HL-60 (cell line): ENCODE results near the gene TANGO2.

ENCODE experiments used
- GABPA ChIP-seq: IDR thresholded peaks from 2 replicates; pipeline ENCODE4 v1.6.1; 2012; ENCODE audit warnings: low read depth
- POLR2AphosphoS5 ChIP-seq: IDR thresholded peaks from 2 replicates; pipeline ENCODE4 v1.6.1; 2012; ENCODE audit warnings: low read depth
- REST ChIP-seq: IDR thresholded peaks from 2 replicates; pipeline ENCODE4 v1.6.1; 2012; ENCODE audit warnings: low read depth; ENCODE audit not compliant: insufficient replicate concordance
- TF ChIP-seq, protein P1 (sequence below): IDR thresholded peaks from one replicate; pipeline ENCODE4 v1.5.1; 2011; ENCODE audit warnings: low read length, control low read depth, inconsistent platforms; ENCODE audit not compliant: insufficient read depth

DNA sequence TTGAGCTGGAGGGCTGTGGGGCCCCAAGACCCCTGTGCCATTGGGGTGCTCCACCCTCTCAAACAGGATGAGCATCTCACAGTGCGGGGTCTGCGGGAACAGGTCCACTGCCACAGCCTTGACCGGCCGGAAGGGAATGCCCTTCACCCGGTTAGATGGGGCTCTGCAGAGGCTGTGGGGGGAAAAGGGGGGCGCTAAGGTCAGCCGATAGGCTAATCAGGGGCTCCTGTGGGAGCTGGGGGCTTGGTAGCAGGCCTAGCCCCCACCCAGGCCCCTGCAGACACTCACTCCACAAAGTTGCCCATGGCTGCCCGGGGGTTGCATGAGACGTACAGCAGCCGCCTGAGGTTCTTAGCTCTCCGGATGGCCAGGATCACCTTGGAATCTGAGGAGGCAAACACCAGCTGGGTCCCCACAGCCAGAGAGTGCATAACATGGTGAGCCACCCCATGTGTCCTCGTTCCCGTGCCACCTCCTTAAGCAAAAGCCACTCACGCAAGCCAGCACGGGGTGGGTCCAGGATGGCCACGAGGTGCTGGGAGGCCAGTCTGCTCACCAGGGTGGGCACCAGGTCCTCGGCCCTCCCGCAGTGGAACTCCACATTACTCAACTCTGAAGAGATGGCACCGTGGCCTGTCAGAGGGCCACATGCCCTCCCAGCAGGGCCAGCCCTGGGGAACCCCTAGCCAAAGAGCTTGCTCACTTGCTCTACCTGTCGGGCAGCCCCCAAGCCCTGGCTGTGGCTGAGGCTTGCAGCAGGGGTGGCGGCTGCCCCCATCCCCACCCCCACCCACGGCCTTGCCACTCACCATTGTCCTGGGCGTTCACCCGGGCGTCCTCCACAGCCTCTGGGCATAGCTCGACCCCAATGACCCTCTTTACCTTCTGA, 92.0 kb downstream of the TANGO2 start:
- TF ChIP-seq, protein P1, sequence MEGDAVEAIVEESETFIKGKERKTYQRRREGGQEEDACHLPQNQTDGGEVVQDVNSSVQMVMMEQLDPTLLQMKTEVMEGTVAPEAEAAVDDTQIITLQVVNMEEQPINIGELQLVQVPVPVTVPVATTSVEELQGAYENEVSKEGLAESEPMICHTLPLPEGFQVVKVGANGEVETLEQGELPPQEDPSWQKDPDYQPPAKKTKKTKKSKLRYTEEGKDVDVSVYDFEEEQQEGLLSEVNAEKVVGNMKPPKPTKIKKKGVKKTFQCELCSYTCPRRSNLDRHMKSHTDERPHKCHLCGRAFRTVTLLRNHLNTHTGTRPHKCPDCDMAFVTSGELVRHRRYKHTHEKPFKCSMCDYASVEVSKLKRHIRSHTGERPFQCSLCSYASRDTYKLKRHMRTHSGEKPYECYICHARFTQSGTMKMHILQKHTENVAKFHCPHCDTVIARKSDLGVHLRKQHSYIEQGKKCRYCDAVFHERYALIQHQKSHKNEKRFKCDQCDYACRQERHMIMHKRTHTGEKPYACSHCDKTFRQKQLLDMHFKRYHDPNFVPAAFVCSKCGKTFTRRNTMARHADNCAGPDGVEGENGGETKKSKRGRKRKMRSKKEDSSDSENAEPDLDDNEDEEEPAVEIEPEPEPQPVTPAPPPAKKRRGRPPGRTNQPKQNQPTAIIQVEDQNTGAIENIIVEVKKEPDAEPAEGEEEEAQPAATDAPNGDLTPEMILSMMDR: no peak
- TF ChIP-seq GABPA (no peak), REST (no peak), POLR2AphosphoS5 (no peak; the same call in 1 of the 2 replicates)
